GM18858 (cell line): ENCODE results near the gene RIMBP2.

Source experiments
- ATAC-seq: cut with Tn5 transposase; IDR thresholded peaks from one replicate; pipeline ENCODE4 v1.9.1; 2021; ENCODE audit not compliant: unreplicated experiment

The RIMBP2 gene

GRCh38 chr12:130520784-130521183 lies 195.3 kb downstream of the RIMBP2 start:
- no peak for ATAC-seq

- ATAC-seq, result no peak
Observed at GRCh38 chr12:130517588-130517987, 198.5 kb downstream of the RIMBP2 start.

GRCh38 chr12:130514149-130514551 lies 201.9 kb downstream of the RIMBP2 start:
- no peak for ATAC-seq

GRCh38 chr12:130513556-130513955 lies 202.5 kb downstream of the RIMBP2 start:
- ATAC-seq, result no peak

- ATAC-seq, result no peak
Observed at GRCh38 chr12:130511285-130511684, 204.8 kb downstream of the RIMBP2 start.

- no peak for ATAC-seq
Observed at GRCh38 chr12:130509454-130509853, 206.6 kb downstream of the RIMBP2 start.

GRCh38 chr12:130508847-130509246 lies 207.3 kb downstream of the RIMBP2 start:
- no peak for ATAC-seq

GRCh38 chr12:130508318-130508717 lies 207.8 kb downstream of the RIMBP2 start:
- no peak for ATAC-seq

GRCh38 chr12:130506844-130507243 lies 209.3 kb downstream of the RIMBP2 start:
- no peak for ATAC-seq

GRCh38 chr12:130504840-130505175 lies 211.3 kb downstream of the RIMBP2 start:
- ATAC-seq, result no peak

- no peak for ATAC-seq
Observed at GRCh38 chr12:130504110-130504839, 211.8 kb downstream of the RIMBP2 start.

GRCh38 chr12:130501821-130502220 lies 214.3 kb downstream of the RIMBP2 start:
- no peak for ATAC-seq

GRCh38 chr12:130500835-130501330 lies 215.2 kb downstream of the RIMBP2 start:
- no peak for ATAC-seq

GRCh38 chr12:130499474-130499873 lies 216.6 kb downstream of the RIMBP2 start:
- no peak for ATAC-seq

- ATAC-seq, result no peak
Observed at GRCh38 chr12:130498589-130499385, 217.3 kb downstream of the RIMBP2 start.

- ATAC-seq, result no peak
Observed at GRCh38 chr12:130497991-130498390, 218.1 kb downstream of the RIMBP2 start.

GRCh38 chr12:130497321-130497720 lies 218.8 kb downstream of the RIMBP2 start:
- no peak for ATAC-seq

GRCh38 chr12:130496516-130497120 lies 219.5 kb downstream of the RIMBP2 start:
- ATAC-seq, result no peak

- ATAC-seq, result no peak
Observed at GRCh38 chr12:130495156-130495555, 220.9 kb downstream of the RIMBP2 start.

GRCh38 chr12:130494736-130495135 lies 221.4 kb downstream of the RIMBP2 start:
- ATAC-seq, result no peak

GRCh38 chr12:130493951-130494350 lies 222.1 kb downstream of the RIMBP2 start:
- ATAC-seq, result no peak
